ENCODE measurements around the gene STK31. TPM values are rescaled to one million over a fixed set of nuclear protein-coding genes. Genes with fewer than 3 reads are reported as not detected.

The STK31 gene
- total RNA-seq, 2 donors from 2014 or later: 1.4 to 1.6 TPM

Other genes starting within 250 kb of the STK31 start
- 100 to 1,000 TPM; 114 to 123 TPM for gene IGF2BP3, start 239.7 kb upstream of the STK31 start, total RNA-seq
- 100 to 1,000 TPM; 104 to 114 TPM for gene TRA2A, start 178.2 kb upstream of the STK31 start, total RNA-seq
- 10 to 100 TPM in 1 of 2 donors, 1 to 10 TPM in 1; 9.4 to 14.7 TPM for gene CCDC126, start 112.8 kb upstream of the STK31 start, total RNA-seq
- gene FAM221A, start 30.0 kb upstream of the STK31 start, total RNA-seq: 10 to 100 TPM; 16.2 to 20.8 TPM